Endometrial microvascular endothelial cells (primary cell): ENCODE measurements around the gene MUC4. TPM values are rescaled to one million over a fixed set of nuclear protein-coding genes. Genes with fewer than 3 reads are reported as not detected.

Source experiments
- in situ Hi-C: cut with HindIII; loops from 2 replicates; pipeline ENCODE4 v1.10.0; 2017; ENCODE audit warnings: low sequenced_read_pairs, low pct_unique_long_range_greater_than_20kb; ENCODE audit errors: inconsistent ontology term
- total RNA-seq: library from RNA; depleted of rRNA; stranded (reverse); fragments of >200 nt; gene quantifications from one replicate; pipeline ENCODE4 v1.2.3, GENCODE V29; 2015; ENCODE audit errors: inconsistent ontology term

MUC4 gene, protein sequence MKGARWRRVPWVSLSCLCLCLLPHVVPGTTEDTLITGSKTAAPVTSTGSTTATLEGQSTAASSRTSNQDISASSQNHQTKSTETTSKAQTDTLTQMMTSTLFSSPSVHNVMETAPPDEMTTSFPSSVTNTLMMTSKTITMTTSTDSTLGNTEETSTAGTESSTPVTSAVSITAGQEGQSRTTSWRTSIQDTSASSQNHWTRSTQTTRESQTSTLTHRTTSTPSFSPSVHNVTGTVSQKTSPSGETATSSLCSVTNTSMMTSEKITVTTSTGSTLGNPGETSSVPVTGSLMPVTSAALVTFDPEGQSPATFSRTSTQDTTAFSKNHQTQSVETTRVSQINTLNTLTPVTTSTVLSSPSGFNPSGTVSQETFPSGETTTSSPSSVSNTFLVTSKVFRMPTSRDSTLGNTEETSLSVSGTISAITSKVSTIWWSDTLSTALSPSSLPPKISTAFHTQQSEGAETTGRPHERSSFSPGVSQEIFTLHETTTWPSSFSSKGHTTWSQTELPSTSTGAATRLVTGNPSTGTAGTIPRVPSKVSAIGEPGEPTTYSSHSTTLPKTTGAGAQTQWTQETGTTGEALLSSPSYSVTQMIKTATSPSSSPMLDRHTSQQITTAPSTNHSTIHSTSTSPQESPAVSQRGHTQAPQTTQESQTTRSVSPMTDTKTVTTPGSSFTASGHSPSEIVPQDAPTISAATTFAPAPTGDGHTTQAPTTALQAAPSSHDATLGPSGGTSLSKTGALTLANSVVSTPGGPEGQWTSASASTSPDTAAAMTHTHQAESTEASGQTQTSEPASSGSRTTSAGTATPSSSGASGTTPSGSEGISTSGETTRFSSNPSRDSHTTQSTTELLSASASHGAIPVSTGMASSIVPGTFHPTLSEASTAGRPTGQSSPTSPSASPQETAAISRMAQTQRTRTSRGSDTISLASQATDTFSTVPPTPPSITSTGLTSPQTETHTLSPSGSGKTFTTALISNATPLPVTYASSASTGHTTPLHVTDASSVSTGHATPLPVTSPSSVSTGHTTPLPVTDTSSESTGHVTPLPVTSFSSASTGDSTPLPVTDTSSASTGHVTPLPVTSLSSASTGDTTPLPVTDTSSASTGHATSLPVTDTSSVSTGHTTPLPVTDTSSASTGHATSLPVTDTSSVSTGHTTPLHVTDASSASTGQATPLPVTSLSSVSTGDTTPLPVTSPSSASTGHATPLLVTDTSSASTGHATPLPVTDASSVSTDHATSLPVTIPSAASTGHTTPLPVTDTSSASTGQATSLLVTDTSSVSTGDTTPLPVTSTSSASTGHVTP (N-terminal part only)
- not detected for total RNA-seq

DNA sequence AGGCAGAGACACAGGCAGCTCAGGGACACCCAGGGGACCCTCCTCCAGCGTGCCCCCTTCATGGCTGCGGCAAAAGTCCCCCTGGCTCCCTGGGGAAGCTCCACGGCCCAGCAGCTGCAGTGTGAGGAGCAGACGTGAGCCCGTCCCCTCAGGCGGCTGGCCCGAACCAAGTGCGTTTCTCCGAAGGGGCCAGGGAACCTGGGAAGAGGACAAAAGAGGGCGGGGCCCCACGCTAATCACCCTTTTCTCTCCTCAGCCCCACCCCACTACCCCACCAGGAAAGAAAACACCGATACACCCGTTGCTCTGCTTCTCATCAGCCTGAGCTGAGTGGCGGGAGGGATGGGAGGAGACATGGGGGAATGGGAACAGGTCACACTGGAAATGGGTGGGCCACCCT is at the start of gene MUC4:
Gene MUC4, minus strand, starts transcription at position 174 of the 400 bp plus-strand sequence. Its CDS starts 112 bp downstream, at position 62.
- in situ Hi-C loops: no loop called here

DNA sequence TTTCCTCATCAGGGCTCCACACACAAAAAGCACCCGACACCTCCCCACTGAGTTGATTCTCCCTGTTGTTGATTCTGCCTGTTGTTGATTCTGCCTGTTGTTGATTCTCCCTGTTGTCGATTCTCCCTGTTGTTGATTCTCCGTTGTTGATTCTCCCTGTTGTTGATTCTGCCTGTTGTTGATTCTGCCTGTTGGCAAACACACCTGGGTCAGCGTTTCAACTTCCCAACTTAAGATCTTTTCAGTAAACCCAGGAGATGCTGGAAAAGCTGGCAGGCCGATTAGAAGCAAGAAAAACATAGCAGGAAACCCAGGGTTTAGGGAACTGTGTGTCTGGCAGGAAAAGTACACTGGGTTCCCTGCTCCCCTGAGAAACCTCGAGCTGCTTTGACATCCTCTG is 48.7 kb upstream of the MUC4 start:
- in situ Hi-C loops: no loop called here

DNA sequence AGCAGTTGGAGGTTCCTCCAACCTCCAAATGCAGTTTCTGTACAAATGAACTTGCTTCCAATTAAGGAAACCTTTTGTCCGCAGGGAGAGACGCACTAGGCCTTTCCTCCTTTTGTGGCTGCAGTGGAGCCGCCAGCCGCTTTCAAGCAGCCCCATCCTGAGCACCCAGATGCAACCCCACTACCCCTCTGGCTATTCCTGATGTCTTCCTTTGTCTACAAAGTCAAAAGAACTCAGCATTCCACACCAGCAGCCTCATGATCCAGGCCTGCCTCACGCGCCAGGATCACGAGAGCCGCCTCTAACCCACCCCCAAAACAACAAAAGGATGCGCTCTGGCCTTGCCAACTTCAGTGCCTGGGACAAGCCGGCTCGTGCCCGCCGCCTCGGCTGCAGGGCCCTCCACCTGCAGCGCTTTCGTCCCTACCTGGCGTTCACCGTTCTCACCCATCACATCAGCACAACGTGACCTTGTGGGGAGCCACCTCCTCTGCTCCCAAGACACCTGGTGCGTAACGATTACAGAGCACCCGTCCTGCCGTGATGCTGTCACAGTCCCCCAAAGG is 48.2 kb upstream of the MUC4 start:
- in situ Hi-C loops: no loop called here

DNA sequence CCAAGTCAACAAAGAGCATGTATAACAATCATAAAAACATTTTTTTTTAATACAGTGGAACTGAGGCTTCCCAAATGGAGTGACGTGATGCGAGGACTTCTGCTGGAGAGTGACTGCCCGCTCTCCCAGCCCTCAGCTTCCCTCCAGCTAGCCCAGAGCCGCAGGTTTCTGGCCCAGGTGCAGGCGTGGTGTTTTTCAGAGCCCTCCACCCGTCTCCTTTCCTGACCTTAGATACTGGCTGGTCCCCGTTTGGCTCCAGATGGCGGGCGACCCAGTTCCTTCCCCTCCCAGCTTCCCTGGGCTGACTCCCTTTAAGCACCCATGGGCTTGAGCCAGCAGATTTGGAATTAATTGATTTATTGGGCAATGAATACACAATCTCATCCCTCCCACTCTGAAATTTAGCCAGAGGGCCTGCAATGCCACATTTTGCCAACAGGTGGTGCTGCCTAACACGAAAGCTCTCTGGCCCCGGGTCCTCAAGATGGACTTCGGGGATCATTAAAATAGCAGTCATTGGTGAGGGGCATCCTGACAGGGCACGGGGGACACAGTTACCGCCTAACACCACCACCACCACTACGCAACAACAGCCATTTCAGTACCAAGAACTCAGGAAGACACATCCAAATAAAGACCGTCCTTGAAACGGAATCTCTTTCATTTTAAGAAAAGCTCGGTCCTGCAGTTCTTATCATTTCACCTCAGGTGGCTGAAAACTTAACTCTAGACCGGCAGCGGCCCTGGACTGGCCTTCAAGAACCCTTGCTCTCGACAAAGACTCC is 47.5 kb upstream of the MUC4 start:
- in situ Hi-C loops: no loop called here

DNA sequence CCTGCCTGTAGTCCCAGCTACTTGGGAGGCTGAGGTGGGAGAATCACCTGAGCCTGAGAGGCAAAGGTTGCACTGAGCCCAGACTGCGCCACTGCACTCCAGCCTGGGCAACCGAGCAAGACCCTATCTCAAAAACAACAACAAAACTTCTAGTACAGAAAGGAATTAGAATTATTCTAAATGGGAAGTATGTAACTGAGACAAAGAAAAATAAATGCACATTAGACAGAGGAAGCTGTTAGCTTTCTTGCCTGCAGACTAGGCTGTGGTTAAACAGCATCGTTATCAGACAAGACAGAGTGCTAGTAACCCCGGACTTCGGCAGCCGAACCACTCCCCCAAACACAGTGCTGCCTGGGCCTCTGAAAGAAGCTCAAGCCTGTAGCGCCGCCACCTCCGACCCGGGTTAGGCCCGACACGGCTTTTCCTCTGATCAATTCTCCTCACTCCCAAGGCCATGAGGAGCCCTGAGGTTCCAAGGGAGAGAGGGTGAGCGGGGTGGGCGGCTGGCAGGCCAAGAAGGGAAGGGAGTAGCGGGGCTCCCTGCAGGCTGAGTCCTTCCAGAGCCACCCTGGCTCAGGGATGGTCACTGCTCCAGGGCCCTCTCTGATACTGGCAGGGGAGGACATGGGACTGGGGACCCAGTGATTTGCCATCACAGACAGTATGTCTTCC is 44.8 kb upstream of the MUC4 start:
- in situ Hi-C loops: no loop called here

DNA sequence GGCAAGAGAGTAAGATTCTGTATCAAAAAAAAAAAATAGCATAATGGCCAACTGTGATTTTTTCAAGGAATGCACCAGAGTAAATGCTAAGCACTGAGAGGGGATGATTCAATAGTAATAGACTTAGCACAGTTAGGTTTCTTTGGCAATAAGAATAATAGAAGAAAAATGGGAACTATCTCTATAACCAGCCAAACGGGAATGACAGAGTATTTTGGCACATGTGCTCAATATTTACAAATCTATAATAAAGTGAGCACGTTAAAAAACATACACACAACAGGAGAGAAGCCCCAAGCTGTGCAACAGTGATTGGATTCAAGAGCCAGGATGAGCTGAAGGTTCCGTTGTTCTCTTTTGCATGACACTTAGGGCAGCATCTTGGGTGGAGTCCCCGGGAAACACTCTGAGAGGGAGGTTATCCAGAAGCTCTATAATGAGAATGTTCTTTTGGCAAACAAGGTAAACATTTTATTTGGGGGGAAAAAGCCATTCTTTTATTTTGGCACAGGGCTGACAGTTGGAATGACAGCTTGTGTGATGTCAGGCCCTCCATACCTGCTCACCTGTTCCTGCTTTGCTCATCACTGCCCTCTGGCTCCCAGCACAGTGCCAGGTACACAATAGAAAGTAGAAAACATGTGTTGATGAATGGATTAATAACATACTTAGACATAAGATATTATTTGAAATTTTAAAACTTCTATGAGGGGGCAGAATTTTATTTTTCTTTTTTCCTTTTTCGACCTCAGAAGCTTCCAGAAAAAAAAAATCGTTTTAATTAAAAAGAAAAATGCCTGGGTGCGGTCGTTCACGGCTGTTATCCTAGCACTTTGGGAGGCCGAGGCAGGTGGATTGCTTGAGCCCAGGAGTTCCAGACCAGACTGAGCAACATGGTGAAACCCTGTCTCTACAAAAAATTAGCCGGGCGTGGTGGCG is 44.0 kb upstream of the MUC4 start:
- in situ Hi-C loops: no loop called here

DNA sequence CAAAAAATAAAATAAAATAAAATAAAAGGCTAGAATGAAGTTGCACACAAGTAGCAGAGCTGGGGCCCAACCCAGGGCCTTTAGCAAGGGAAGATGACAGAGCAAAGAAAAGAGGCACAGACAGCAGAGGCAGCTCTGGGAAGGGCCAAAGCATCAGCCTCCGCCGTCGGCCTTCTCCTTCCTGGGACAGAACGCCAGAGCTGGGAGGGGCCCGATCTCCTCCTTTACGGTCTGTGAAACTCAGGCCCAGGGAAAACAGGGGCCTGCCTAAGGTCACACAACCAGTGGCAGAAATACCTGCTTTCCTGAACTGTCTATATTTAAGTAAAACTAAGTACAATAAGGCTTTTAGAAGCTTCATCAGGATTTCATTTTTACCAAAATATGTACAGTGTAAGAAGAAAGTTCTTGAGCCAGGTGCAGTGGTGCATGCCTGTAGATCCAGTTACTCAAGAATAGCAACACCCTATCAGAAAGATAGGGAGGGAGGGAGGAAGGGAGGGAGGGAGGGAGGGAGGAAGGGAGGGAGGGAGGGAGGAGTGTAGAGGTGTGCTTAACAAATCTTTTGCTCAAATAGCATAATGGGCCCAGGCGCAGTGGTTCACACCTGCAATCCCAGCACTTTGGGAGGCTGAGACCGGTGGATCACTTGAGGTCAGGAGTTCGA is 43.0 kb upstream of the MUC4 start:
- in situ Hi-C loops: no loop called here

DNA sequence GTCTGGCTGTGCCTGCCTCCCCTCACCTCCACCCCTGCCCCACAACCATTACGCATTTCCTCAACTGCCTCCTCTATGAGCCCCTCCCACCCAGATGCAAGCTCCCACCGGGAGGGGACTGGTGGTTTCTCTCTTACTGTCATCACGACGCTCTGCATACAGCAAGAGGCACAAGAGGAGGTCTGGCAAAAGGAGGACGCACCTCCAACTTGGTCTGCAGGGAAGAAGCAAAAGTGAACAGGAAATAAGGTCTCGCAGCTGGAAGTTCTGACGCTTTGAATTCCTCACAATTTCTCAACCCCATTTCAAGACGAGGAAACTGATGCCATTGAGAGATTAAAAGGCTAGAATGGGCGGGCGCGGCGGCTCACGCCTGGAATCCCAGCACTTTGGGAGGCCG is 42.3 kb upstream of the MUC4 start:
- in situ Hi-C loops: no loop called here

DNA sequence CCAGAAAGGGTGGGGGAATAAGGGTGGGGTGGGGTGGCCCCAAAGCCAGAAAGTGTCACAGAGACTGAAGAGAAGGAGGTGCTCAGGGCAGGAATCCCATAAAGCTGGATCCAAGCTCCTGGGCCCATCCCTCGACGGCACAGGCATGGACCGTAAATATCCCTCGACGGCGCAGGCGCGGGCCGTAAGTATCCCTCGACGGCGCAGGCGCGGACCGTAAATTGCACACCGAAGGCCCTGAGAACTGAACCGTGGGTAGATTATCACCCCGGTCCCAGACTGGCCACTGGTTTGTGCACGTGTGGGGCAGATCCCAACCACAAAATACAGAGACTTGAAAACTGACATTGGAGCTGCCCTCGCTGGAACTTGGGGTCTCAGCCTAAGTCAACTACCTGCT is 41.3 kb upstream of the MUC4 start:
- in situ Hi-C loops: no loop called here

DNA sequence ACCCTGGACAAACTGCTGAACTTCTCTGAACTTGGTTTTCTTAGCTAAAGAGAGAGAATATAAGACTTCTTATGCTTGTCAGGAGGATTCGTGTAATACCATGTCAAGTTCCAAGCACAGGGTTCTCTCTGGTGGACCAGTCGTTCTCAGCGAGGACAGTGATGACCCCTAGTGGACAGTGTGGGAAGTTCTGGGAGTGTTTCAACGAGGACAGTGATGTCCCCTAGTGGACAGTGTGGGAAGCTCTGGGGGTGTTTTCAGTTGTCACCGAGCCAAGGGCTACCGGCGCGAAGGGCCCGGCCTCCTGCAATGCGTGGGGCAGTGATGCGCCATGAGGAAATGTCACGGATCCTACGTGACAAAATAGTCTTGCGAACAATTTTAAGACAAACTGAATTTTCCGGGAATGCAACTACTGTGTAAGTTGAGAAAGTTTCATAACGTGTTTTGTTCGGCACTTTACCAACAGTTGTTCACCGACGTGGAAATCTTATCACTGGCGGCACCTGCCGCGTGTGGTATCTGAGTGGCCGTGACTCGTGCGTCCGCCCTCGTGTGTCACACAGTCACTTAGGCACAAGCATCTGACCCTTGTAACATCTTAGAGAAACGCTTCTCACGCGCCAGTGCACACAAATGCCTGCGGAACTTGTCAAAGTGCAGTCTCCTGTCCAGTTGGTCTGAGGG is 39.3 kb upstream of the MUC4 start:
- in situ Hi-C loops: no loop called here

DNA sequence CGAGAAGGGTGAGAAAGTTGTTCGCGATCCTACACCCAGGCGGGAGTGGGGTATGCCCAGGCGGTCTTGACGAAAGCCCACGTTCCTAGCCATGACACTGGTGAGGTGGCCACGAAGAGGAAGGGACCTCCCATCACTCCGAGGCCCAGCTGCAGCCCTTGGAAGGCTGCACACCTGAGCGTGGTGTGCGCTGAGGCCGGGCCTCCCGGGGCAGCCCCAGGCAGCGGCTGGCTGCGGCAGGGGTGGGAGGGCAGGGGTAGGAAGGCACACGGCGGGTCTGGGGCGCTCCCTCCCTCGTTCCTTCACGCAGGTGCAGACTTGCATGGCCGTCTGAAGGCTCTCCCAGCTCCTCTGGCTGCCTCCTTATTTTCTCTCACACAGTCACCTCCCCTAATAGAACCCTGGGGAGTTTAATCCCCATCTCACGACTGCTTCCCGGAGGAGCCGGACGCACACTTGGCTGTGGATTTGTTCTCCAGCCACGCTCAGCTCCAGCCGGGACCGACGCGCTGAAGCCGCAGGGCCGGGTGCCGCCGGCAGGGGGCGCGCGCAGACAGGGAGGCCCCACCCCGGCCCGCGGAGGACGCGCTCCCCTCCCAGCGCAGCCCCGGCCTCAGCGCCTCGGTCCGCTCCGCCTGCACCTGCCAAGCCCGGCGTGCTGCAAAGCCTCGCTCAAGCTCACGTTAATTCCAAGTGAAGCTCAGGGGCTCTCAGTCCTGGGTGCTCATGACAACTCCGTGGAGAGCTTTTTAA is 37.8 kb upstream of the MUC4 start:
- in situ Hi-C loops: no loop called here

DNA sequence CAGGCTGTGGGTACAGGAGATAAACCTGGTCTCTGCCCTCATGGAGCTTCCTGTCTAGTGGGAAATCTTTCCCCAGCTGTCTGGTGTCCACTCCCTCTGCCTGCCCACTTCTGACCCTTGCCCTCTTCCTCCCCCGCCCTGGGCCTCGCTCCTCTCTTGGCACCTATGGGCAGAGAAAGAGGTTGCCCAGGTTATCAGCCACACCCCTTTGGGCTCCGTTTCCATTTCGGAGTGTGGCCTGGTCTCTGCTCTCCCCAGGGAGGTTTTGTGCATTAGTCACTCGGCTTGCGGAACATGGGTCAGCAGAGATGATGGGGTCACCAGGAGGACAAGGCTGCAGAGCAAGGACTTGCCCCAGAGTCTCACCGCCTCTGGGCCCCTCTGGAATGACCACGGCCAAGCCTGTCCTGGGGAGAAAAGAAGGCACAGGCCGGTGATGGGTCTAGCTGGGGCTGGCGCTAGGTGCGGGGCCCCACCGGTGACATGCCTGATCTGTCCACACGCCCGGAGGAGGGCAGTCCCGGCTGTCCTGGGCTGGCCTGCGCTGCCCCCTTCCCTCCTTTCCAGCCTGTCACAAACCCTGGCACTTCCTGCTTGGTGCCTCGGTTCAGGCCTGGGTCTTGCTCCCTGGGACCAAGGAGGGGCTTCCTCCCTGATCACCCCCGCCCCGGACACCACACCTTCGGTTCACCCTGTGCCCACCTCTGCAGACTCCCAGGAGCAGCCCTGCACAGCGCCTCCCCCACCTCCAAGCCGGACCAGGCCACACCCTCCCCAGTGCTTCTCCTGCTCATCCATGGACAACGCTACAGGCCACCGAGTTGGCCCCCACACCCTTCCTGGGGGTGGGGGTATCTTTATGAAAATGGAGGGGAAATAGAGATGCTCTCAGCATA is 35.6 kb upstream of the MUC4 start:
- in situ Hi-C loops: no loop called here

DNA sequence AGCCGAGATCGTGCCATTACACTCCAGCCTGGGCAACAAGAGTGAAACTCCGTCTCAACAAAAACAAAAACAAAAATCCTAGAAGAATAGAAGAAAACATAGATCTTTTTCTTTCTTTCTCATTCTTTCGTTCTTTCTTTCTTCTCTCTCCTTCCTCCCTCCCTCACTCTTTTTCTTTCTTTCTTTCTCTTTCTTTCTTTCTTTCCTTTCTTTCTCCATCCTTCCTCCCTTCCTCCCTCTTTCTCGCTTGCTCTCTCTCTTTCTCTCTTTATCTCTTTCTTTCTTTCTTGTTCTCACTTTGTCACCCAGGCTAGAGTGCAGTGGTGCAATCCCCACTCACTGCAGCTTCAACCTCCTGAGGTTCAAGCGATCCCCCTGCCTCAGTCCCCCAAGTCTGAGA is 33.8 kb upstream of the MUC4 start:
- in situ Hi-C loops: no loop called here

DNA sequence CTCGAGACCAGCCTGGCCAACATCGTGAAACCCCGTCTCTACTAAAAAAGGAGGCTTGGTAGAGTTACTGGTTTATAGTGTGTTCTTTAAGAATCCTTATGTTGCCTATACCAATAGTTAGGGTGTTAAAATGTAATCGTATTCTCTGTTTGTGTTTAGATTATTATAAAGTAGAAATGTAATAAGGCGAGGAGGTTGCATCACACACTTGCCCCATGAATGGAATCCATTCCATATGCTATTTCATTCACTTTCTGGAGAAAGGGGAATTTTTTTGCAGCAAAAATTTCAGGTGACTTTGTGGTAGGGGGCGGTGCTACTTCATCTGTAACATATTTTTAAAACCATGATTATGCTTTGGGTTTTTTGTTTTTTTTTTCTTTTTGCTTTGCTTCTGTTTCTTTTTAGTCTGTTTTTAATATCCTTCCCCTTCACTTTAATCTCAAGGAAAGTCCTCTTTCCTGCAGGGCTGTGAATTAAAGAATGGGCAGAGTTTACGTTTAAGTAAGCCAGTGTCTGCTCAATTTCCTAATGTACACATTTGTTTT is 33.0 kb upstream of the MUC4 start:
- in situ Hi-C loops: no loop called here
